UCSD-AML1 (cell line): ENCODE data around the gene BRD7.

ENCODE experiments used
- DNase-seq: peaks from one replicate; lab custom pipeline; 2025; ENCODE audit not compliant: unreplicated experiment; lab: John Stamatoyannopoulos, UW

The BRD7 gene

DNA sequence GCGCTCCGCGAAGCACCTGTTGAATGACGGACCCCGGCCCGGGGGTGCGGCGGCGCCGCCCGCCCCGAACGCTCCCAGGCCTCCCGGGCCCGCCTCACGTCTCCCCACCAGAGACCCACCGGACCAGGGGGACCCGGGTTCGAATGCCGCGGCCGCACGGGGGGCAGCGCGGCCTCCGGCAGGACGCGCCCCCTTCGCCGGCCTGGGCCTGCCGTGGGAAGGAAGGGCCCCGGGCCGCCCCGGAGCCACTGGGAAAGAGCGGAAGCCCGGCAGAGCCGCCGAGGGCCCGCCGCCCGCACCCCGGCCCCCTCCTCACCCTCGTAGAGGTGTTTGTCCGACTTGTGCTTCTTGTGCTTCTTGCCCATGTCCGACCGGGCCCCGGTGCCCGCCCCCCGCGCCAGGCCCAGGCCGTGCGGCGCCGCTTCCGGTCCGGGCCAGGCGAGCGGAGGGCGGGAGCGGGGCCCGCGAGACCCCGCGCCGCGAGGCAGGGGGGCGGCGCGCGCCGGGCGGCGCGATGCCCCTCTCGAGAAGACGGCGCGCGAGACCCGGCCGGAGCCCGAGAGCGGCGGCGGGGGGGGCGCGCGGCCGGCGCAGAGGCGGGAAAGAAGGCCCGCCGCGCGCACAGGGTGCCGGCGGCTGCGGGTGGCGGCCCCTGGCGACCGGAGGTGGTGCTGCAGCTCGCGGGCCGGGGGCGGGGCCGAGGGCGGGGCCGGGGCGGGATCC lies at the start of gene BRD7:
TSS of gene BRD7 (minus strand) at position 579 of the 723 bp plus-strand sequence. CDS start at position 365, 214 bp downstream.
- DNase-seq: peak; percentile 72

DNA sequence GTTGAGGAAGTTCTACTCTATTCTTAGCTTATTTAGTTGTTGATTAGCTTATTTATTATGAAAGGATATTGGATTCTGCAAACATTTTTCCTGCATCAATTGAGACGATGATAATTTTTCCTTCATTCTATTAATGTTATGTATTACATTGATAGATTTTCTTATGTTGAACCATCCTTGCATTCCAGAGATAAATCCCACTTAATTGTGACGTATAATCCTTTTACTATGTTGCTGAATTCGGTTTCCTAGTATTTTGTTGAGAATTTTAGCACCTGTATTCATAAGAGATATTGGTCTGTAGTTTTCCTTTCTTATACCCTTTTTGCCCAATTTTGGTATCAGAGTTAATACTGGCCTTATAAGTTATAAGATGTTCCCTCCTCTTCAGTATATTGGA lies 47.6 kb upstream of the BRD7 start:
- DNase-seq: no peak

- no peak for DNase-seq
Observed at GRCh38 chr16:50414152-50414551, 45.4 kb upstream of the BRD7 start.

DNA sequence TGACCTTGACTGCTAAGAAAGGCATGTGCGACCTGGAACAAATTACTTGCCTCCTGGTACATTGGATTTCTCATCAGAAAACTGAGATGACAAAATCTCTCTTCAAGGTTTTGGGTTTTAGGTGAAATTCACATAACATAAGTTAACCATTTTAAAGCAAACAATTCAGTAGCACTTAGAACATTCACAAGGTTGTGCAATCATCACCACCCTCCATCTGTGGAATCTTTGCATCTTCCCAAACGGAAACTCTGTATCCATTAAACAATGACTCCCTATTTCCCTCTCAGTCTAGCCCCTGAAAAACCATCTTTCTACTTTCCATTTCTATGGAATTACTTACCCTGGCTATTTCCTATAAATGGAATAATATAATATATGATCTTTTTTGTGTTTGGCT lies 42.2 kb upstream of the BRD7 start:
- DNase-seq: no peak

GRCh38 chr16:50408001-50408561 lies 39.3 kb upstream of the BRD7 start:
- DNase-seq: no peak

- no peak for DNase-seq
Observed at GRCh38 chr16:50407351-50407750, 38.6 kb upstream of the BRD7 start.

- DNase-seq: no peak
Observed at GRCh38 chr16:50403491-50403890, 34.7 kb upstream of the BRD7 start.

- DNase-seq: no peak
Observed at GRCh38 chr16:50402298-50402895, 33.6 kb upstream of the BRD7 start.

DNA sequence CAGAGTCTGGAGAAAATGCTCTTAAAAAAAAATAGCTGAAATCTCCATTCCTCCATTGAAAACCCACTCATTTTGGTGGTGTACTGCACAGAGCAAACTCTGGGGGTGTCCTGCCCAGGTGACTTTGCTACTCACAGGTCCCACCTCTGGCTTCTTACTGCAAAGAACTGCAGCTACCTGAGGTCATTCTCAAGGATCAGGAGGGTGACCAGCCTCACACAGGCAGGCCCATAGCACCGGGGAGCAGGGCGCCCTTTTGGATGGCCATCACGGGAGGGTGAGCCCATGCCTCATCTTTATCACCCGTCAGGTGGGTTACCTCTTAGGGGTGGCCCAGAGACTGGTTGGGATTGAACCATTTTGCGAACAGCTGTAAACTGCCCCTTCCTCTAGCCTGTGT lies 32.6 kb upstream of the BRD7 start:
- DNase-seq: no peak

GRCh38 chr16:50400967-50401348 lies 32.2 kb upstream of the BRD7 start:
- DNase-seq: no peak

- no peak for DNase-seq
Observed at GRCh38 chr16:50400312-50400966, 31.7 kb upstream of the BRD7 start.

- DNase-seq: no peak
Observed at GRCh38 chr16:50399411-50399810, 30.6 kb upstream of the BRD7 start.

DNA sequence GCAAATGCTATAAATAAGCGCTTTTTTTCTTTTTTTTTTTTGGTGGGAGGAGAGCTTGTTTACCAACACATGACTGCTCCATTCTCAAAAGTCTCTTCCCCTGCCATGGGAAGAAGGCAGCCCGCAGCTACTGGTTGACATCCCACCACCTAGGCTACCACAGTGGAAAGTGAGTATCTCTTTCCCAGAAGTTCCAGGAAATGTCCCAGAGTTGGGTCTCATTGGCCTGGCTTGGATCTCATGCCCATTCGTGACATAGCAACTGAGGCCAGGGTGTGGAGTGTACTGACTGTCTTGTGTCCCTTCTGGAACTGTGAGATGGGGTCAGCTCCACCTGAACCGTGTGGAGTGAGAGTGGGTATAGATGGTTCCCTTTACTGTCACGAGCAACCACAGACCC lies 29.5 kb upstream of the BRD7 start:
- no peak for DNase-seq

DNA sequence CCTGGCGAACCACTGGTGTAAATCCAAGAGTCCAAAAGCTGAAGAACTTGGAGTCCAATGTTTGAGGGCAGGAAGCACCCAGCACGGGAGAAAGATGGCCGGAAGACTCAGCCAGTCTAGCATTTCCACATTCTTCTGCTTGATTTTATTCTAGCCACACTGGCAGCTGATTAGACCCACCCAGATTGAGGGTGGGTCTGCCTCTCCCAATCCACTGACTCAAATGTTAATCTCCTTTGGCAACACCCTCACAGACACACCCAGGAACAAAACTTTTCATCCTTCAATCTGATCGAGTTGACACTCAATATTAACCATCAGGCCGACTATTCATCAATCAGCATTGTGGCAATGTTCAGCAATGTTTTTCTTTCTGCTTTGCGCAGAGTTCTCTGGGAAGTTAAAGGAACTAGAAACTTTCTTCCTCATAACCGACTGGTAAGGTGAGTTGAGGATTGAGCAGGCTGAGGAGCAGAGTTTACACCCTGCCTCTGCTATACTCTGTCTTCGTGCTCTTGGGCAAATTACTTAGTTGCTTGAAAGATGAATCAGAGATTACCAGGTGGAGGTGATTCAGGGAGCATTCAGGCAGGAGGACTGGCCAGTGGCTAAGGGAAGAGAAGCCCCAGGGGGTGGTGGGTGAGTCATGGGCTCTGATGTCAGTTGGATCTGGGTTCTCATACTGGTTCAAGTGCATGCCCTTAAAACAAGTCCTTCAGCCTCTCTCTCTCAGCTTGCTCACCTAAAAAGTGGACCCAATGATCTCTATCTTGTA lies 28.2 kb upstream of the BRD7 start:
- DNase-seq: no peak

DNA sequence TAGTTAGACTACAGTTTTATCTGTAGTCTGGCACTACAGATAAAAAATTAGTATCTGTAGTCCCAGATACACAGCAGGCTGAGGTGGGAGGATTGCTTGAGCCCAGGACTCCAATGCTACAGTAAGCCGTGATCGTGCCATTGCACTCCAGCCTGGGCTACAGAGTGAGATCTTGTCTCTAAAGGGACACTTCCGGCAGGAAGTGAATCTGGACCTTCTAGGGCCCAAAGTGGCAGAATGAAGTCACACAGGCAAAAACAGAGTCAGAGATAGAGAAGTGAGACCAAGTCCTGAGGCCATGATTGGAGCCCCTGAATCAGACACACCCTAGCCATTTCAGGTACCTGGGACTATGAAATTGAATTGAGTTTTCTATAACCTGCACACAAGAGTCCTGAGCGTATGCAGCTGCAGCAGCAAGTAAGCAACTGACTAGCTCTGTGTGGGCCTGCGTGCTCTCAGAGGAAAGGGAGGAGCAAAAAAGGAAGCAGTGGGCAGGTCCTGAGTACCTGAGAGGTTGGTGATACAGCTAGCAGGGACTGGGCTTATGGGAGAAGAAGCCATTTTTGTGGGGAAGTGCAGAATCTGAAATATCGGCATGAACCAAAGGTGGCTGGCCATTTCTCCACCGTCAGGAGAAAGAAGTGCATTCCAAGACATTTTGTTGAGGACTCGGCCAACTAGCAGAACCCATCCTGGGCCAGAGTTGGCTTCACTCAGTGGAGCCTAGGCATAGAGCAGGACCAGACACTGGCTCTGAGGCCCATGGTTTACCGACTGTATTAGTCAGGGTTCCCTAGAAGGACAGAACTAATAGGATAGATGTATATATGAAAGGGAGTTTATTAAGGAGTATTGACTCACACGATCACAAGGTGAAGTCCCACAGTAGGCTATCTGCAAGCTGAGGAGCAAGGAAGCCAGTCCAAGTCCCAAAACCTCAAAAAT lies 27.2 kb upstream of the BRD7 start:
- DNase-seq: no peak

GRCh38 chr16:50393858-50394802 lies 25.3 kb upstream of the BRD7 start:
- no peak for DNase-seq

DNA sequence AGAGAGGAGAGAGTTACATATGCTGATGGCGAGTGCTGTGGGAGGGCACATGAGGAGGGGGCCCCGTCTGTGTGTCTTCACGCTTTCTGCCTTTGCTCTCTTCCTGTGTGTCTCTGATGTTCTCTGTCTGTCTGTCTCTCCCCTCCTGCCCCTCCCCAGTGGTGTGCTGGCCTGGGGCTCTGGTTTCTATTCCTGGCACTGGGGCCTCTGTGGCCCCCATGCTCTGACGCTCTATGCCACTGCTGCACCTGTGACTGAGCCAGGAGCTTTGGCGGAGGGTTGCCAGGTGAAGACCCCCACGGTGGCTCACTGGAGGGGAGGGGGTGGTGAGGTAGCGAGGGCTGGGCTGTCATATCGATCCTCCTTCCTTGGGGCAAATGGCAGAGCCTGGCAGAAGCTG lies 24.6 kb upstream of the BRD7 start:
- DNase-seq: no peak

DNA sequence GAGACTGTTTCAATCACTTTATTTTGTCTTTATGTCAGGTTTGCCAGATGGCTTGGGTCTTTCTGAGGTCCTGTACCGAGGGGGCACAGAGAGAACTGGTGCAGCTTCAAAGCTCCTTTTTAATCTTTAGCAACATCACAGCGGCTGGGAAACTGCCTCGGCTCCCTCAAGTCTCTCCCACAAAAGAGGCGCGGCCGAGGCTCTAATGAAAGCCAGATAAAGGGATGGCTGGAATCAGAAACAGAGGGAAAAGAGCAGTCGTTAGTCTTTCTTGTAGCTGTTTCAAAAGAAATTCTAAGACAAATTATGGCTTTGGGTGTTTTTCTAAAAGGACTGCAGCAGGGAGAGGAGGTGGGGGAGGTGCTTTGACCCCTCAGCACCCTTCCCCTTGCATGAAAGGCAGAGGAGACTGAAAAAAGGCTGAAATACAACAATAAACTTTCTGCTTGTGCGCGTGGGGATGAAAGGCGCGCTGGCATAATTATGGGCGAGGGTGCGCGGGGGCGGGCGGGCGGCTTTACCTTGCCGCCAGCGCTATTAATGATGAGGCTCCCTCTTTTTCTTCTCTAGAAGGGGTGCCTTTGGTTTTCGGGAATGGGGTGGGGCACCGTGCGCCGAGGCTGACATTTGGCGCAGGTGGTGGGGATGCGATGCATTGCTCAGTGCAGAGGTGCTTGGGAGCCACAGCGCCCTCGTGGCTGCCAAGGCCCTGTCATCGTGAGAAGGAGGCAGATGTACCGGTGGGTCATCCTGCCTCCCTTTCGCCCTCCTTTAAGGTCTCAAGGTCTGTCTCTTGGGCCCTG lies 22.3 kb upstream of the BRD7 start:
- DNase-seq: no peak
